Keratinocyte (primary cell): ENCODE data around the gene KTI12. TPM values are rescaled to one million over a fixed set of nuclear protein-coding genes. Genes with fewer than 3 reads are reported as not detected.

Source experiments
- DNase-seq: peaks from one replicate; pipeline ENCODE4 v3.0.0-alpha.2; 2011; ENCODE audit warnings: low read depth, missing footprints, low spot score
- FAIRE-seq: peaks from 2 replicates; lab custom pipeline; 2011; peaks lifted over from hg19 to GRCh38; lab: Jason Lieb, UNC
- H2AFZ ChIP-seq: 2 replicates; pipeline ENCODE4 v1.6.0; 2012; ENCODE audit warnings: low read length, control low read depth, inconsistent platforms; ENCODE audit not compliant: control insufficient read depth
- H3K27ac ChIP-seq: 2 replicates; pipeline ENCODE4 v1.5.1; 2011; ENCODE audit warnings: low read length; ENCODE audit not compliant: control insufficient read depth, insufficient read depth
- H3K27me3 ChIP-seq: 3 replicates; pipeline ENCODE4 v1.6.0; 2011; ENCODE audit warnings: low read length; ENCODE audit not compliant: control insufficient read depth, insufficient read depth; ENCODE audit errors: extremely low read depth
- H3K36me3 ChIP-seq, 2 experiments: 2 replicates in 1 of 2; 3 replicates in 1 of 2; pipeline ENCODE4 v1.5.1; 2011; ENCODE audit warnings: low read length in 2 of 2, mild to moderate bottlenecking in 1 of 2; ENCODE audit not compliant: control insufficient read depth in 2 of 2, insufficient read depth in 2 of 2; ENCODE audit errors: extremely low read depth in 1 of 2
- H3K4me1 ChIP-seq: 3 replicates; pipeline ENCODE4 v1.5.1; 2011; ENCODE audit warnings: low read length; ENCODE audit not compliant: control insufficient read depth, insufficient read depth; ENCODE audit errors: extremely low read depth
- H3K4me2 ChIP-seq: 3 replicates; pipeline ENCODE4 v1.6.0; 2011; ENCODE audit warnings: low read depth, low read length; ENCODE audit not compliant: control insufficient read depth, insufficient read depth; ENCODE audit errors: extremely low read depth
- H3K4me3 ChIP-seq, 3 experiments: fragments of 200-600 bp in 1 of 3; sonication (generic) in 1 of 3; 2 replicates in 2 of 3; 3 replicates in 1 of 3; pipeline ENCODE4 v1.5.1; 2011 to 2016; ENCODE audit warnings: low read length in 3 of 3, mild to moderate bottlenecking in 3 of 3, control low read depth in 2 of 3, inconsistent platforms in 1 of 3, low read depth in 1 of 3, mixed read lengths in 1 of 3, mixed run types in 1 of 3, moderate library complexity in 1 of 3; ENCODE audit not compliant: control insufficient read depth in 2 of 3, insufficient read depth in 2 of 3; ENCODE audit errors: extremely low read depth in 1 of 3
- H3K79me2 ChIP-seq: 2 replicates; pipeline ENCODE4 v1.6.0; 2012; ENCODE audit warnings: low read length; ENCODE audit not compliant: control insufficient read depth, insufficient read depth
- H3K9ac ChIP-seq: 3 replicates; pipeline ENCODE4 v1.6.0; 2011; ENCODE audit warnings: low read length; ENCODE audit not compliant: control insufficient read depth, insufficient read depth; ENCODE audit errors: extremely low read depth
- H3K9me1 ChIP-seq: 3 replicates; pipeline ENCODE4 v1.6.0; 2011; ENCODE audit warnings: low read length; ENCODE audit not compliant: control insufficient read depth, insufficient read depth; ENCODE audit errors: extremely low read depth
- H3K9me3 ChIP-seq: 2 replicates; pipeline ENCODE4 v1.5.1; 2012; ENCODE audit warnings: low read depth, low read length; ENCODE audit not compliant: control insufficient read depth
- H4K20me1 ChIP-seq: 3 replicates; pipeline ENCODE4 v1.6.0; 2011; ENCODE audit warnings: low read length; ENCODE audit not compliant: control insufficient read depth, insufficient read depth; ENCODE audit errors: extremely low read depth
- CTCF ChIP-seq, 3 experiments: IDR thresholded peaks in 1 of 3; conservative IDR thresholded peaks in 1 of 3; optimal IDR thresholded peaks in 1 of 3; 2 replicates in 2 of 3; 3 replicates in 1 of 3; pipeline versions ENCODE3 to v1.5.1; 2011; ENCODE audit warnings: low read length in 3 of 3, mild to moderate bottlenecking in 3 of 3, moderate library complexity in 2 of 3, control low read depth in 1 of 3, inconsistent platforms in 1 of 3; ENCODE audit not compliant: insufficient read depth in 2 of 3; ENCODE audit errors: extremely low read depth in 1 of 3
- EZH2 ChIP-seq: IDR thresholded peaks from one replicate; pipeline ENCODE4 v1.6.1; 2012; ENCODE audit warnings: inconsistent platforms, mild to moderate bottlenecking, low read length, moderate library complexity
- dilution Hi-C: fragments of 300-500 bp; cut with MboI; formaldehyde crosslinking; loops from one replicate; pipeline ENCODE4 v1.7.0; 2020; ENCODE audit warnings: low sequenced_read_pairs; ENCODE audit not compliant: extremely low pct_ligation_motif_present
- polyA plus RNA-seq, 5 experiments: library from polyadenylated mRNA; depleted of rRNA in 3 of 5; stranded (reverse) in 3 of 5; stranded (forward) in 1 of 5; unstranded in 1 of 5; fragments of >200 nt; gene quantifications; 1 replicate in 1 of 5; 2 replicates in 3 of 5; 3 replicates in 1 of 5; pipeline versions ENCODE4 v1.2.1 to v1.2.3, GENCODE V29; 2011 to 2012; ENCODE audit warnings: missing spikeins in 2 of 5, low read depth in 1 of 5, low replicate concordance in 1 of 5

Gene KTI12
- polyA plus RNA-seq, 1 donor (not counting 4 experiments of a cell fraction or from before 2014, with no cell fraction given) = 8.1 TPM

- Histone ChIP-seq H3K27me3 (no peaks in the 10 kb centered on the region), H3K79me2 (peaks cover 53% of the 10 kb centered on the region), H3K4me3 (peak overlapping the region; percentile 70 to 96 (median 87)), H3K9me3 (no peaks in the 10 kb centered on the region), H3K4me1 (peaks cover 27% of the 10 kb centered on the region), H3K9me1 (no peaks in the 10 kb centered on the region), H2AFZ (peak overlapping the region; percentile 92), H3K27ac (peak overlapping the region; percentile 93), H4K20me1 (no peaks in the 10 kb centered on the region), H3K4me2 (peak overlapping the region; percentile 73), H3K36me3 (peaks cover 1 to 9% of the 10 kb centered on the region in 2 experiments), H3K9ac (peak overlapping the region; percentile 85)
- no peak for DNase-seq
- dilution Hi-C loops = no loop called here
- TF ChIP-seq CTCF (optimal IDR thresholded peaks at IDR 0.05 in 1 of 3, IDR thresholded peaks at IDR 0.05 in 1 of 3, conservative IDR thresholded peaks at IDR 0.05 in 1 of 3; ENCODE audit: extremely low read depth in 1 of 3, insufficient read depth in 2 of 3, low read length in 3 of 3) (no peak), EZH2 (no peak)
- FAIRE-seq = peak; percentile 52
Observed at GRCh38 chr1:52055866-52056162, 22.2 kb upstream of the KTI12 start.

DNA sequence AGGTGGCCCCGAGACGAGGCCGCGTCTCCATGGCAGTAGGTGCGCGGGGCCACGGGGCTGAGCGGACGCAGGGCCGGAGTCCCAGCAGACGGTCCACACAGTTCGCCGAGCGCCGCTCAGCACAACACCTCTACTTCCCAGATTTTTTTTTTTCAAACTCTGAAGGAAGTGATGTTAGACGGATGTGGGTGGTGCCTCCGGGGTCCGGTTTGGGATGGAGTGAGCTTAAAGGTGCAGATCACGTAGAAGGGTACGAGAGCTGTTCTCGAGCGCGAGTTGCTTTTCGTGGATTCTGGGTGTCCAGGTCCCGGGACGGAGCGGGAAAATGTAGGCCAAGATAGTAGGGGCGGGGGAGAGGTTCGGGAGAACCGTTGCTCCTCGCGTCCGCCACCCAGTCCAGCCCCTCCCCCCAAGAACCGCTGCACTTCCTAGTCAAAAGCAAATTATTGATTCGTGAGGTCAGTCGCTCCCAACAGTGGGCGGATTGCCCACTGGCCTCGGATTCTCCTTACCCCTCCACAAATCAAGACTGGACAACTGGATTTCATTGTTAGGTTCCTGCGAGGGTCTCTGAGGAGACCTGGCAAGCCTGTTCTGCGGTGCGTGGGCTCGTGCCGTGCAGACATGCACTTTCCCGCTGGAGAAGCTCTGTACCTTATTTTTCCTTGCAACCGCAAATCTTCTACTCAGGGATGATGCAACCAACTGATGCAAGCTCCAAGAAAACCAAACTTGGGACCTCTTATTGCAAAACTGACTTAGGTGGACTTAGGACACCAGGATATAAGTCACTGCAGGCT lies 21.7 kb upstream of the KTI12 start, which contains the start of gene TXNDC12:
TXNDC12 (minus strand) TSS at position 126 of the 800 bp plus-strand sequence; CDS start at position 31, 95 bp downstream.
- Histone ChIP-seq H3K79me2 (peaks cover 48% of the 10 kb centered on the region), H3K4me1 (peaks cover 27% of the 10 kb centered on the region), H3K4me2 (peak within 1 kb of the TSS; percentile 79), H3K27ac (peak within 1 kb of the TSS; percentile 93), H3K36me3 (peaks cover 0 to 4% of the 10 kb centered on the region in 2 experiments), H3K27me3 (no peaks in the 10 kb centered on the region), H3K4me3 (peak within 1 kb of the TSS; percentile 70 to 96 (median 87)), H3K9ac (peak within 1 kb of the TSS; percentile 85), H3K9me3 (no peaks in the 10 kb centered on the region), H4K20me1 (no peaks in the 10 kb centered on the region), H2AFZ (peak within 1 kb of the TSS; percentile 92), H3K9me1 (no peaks in the 10 kb centered on the region)
- dilution Hi-C loops = no loop called here
- FAIRE-seq (peak; percentile 13), DNase-seq (no peak)
- TF ChIP-seq CTCF (optimal IDR thresholded peaks at IDR 0.05 in 1 of 3, IDR thresholded peaks at IDR 0.05 in 1 of 3, conservative IDR thresholded peaks at IDR 0.05 in 1 of 3; ENCODE audit: extremely low read depth in 1 of 3, insufficient read depth in 2 of 3, low read length in 3 of 3) (no peak), EZH2 (no peak)
